Measurements from ENCODE around the gene PLD4.
"Not testable (repeated sequence)": the region's sequence is repeated elsewhere in the genome, so short reads cannot be mapped to it uniquely, and the experiment has no call there.

The PLD4 gene

DNA sequence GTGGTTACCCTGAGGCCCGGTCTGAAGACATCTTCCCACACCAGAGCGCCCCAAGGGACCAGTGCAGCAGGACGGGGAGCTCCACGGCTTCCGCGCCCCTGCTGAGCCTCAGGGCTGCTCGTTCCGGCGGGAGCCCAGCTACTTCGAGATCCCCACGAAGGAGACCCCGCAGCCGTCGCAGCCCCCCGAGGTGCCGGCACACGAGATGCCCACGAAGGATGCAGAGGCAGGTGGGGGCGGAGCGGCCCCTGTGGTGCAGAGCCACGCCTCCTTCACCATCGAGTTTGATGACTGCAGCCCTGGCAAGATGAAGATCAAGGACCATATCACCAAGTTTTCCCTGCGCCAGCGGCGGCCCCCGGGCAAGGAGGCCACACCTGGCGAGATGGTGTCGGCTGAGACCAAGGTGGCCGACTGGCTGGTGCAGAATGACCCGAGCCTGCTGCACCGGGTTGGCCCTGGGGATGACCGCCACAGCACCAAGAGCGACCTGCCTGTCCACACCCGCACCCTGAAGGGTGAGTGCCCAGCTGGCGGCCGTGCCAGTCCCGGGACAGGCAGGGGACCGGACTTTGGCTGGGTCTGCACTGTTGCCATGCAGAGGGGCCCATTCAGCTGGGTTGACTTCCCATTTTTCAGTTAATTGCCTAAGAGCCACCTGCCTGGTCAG is 41.6 kb upstream of the PLD4 start:
- Histone ChIP-seq H2AFZ (ENCODE audit: low read depth, low read length) (no peak overlapping the region), H3K4me2 (ENCODE audit: insufficient read depth, low read length) (no peak overlapping the region), H4K20me1 (ENCODE audit: insufficient read depth, low read length) (peaks cover 4% of the 10 kb centered on the region), H3K27me3 (ENCODE audit: insufficient read depth, low read length, poor library complexity) (no peaks in the 10 kb centered on the region), H3K4me3 (ENCODE audit: low read depth in 1 of 2, low read length in 2 of 2) (no peak overlapping the region), H3K4me1 (ENCODE audit: insufficient read depth, low read length) (no peaks in the 10 kb centered on the region), H3K79me2 (ENCODE audit: insufficient read depth, low read length) (no peaks in the 10 kb centered on the region), H3K27ac (ENCODE audit: low read length) (no peak overlapping the region), H3K36me3 (ENCODE audit: insufficient read depth, low read length) (no peaks in the 10 kb centered on the region), H3K9ac (ENCODE audit: low read depth, low read length) (no peak overlapping the region), H3K9me3 (ENCODE audit: insufficient read depth, low read length, severe bottlenecking) (no peaks in the 10 kb centered on the region)
- TF ChIP-seq EZH2 (IDR thresholded peaks at IDR 0.05; ENCODE audit: borderline replicate concordance, low read depth, low read length, severe bottlenecking): no peak
- ATAC-seq (ENCODE audit: insufficient read depth, low read depth): no peak
- DNase-seq: no peak

DNA sequence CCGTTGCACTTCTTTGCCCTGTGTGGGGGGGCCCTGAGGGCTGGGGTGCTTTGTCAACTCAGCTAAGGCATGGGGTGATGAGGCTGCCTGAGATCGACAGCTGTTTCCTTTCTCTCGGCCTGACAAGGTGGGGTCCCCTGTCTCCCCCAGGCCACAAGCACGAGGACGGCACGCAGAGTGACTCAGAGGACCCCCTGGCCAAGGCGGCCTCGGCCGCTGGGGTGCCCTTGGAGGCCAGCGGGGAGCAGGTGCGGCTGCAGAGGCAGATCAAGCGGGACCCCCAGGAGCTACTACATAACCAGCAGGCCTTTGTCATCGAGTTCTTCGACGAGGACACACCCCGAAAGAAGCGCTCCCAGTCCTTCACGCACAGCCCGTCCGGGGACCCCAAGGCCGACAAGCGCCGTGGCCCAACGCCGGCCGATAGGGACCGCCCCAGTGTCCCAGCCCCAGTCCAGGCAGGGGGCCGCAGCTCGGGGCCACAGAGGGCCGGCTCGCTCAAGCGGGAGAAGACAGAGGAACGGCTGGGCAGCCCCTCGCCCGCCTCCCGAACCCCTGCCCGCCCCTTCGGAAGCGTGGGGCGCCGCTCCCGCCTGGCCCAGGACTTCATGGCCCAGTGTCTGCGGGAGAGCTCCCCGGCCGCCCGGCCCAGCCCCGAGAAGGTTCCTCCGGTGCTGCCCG is 40.9 kb upstream of the PLD4 start:
- Histone ChIP-seq H3K79me2 (ENCODE audit: insufficient read depth, low read length) (no peaks in the 10 kb centered on the region), H4K20me1 (ENCODE audit: insufficient read depth, low read length) (peaks cover 4% of the 10 kb centered on the region), H3K4me1 (ENCODE audit: insufficient read depth, low read length) (no peaks in the 10 kb centered on the region), H3K4me3 (ENCODE audit: low read depth in 1 of 2, low read length in 2 of 2) (no peak overlapping the region), H3K4me2 (ENCODE audit: insufficient read depth, low read length) (no peak overlapping the region), H3K27me3 (ENCODE audit: insufficient read depth, low read length, poor library complexity) (no peaks in the 10 kb centered on the region), H3K27ac (ENCODE audit: low read length) (no peak overlapping the region), H2AFZ (ENCODE audit: low read depth, low read length) (no peak overlapping the region), H3K36me3 (ENCODE audit: insufficient read depth, low read length) (no peaks in the 10 kb centered on the region), H3K9ac (ENCODE audit: low read depth, low read length) (no peak overlapping the region), H3K9me3 (ENCODE audit: insufficient read depth, low read length, severe bottlenecking) (no peaks in the 10 kb centered on the region)
- TF ChIP-seq, protein P1, sequence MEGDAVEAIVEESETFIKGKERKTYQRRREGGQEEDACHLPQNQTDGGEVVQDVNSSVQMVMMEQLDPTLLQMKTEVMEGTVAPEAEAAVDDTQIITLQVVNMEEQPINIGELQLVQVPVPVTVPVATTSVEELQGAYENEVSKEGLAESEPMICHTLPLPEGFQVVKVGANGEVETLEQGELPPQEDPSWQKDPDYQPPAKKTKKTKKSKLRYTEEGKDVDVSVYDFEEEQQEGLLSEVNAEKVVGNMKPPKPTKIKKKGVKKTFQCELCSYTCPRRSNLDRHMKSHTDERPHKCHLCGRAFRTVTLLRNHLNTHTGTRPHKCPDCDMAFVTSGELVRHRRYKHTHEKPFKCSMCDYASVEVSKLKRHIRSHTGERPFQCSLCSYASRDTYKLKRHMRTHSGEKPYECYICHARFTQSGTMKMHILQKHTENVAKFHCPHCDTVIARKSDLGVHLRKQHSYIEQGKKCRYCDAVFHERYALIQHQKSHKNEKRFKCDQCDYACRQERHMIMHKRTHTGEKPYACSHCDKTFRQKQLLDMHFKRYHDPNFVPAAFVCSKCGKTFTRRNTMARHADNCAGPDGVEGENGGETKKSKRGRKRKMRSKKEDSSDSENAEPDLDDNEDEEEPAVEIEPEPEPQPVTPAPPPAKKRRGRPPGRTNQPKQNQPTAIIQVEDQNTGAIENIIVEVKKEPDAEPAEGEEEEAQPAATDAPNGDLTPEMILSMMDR (IDR thresholded peaks at IDR 0.05; ENCODE audit: borderline replicate concordance, extremely low read depth, low read length, poor library complexity, severe bottlenecking): no peak
- no peak for TF ChIP-seq EZH2 (IDR thresholded peaks at IDR 0.05; ENCODE audit: borderline replicate concordance, low read depth, low read length, severe bottlenecking)
- DNase-seq: no peak
- no peak for ATAC-seq (ENCODE audit: insufficient read depth, low read depth)

DNA sequence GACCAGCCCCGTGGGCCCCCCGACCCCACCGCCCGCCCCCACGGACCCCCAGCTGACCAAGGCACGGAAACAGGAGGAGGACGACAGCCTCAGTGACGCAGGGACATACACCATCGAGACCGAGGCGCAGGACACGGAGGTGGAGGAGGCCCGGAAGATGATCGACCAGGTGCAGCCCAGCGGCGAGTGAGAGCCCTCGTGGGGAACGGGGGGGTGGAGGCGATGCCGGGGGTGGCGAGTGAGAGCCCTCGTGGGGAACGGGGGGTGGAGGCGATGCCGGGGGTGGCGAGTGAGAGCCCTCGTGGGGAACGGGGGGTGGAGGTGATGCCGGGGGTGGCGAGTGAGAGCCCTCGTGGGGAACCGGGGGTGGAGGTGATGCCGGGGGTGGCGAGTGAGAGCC is 40.3 kb upstream of the PLD4 start:
- H2AFZ ChIP-seq (ENCODE audit: low read depth, low read length); H3K27ac ChIP-seq (ENCODE audit: low read length); H3K79me2 ChIP-seq (ENCODE audit: insufficient read depth, low read length); H3K9me3 ChIP-seq (ENCODE audit: insufficient read depth, low read length, severe bottlenecking); H3K9ac ChIP-seq (ENCODE audit: low read depth, low read length); H3K4me3 ChIP-seq (ENCODE audit: low read depth in 1 of 2, low read length in 2 of 2); H4K20me1 ChIP-seq (ENCODE audit: insufficient read depth, low read length); DNase-seq; ATAC-seq (ENCODE audit: insufficient read depth, low read depth); H3K4me1 ChIP-seq (ENCODE audit: insufficient read depth, low read length); H3K4me2 ChIP-seq (ENCODE audit: insufficient read depth, low read length); H3K27me3 ChIP-seq (ENCODE audit: insufficient read depth, low read length, poor library complexity); H3K36me3 ChIP-seq (ENCODE audit: insufficient read depth, low read length): not testable (repeated sequence)

DNA sequence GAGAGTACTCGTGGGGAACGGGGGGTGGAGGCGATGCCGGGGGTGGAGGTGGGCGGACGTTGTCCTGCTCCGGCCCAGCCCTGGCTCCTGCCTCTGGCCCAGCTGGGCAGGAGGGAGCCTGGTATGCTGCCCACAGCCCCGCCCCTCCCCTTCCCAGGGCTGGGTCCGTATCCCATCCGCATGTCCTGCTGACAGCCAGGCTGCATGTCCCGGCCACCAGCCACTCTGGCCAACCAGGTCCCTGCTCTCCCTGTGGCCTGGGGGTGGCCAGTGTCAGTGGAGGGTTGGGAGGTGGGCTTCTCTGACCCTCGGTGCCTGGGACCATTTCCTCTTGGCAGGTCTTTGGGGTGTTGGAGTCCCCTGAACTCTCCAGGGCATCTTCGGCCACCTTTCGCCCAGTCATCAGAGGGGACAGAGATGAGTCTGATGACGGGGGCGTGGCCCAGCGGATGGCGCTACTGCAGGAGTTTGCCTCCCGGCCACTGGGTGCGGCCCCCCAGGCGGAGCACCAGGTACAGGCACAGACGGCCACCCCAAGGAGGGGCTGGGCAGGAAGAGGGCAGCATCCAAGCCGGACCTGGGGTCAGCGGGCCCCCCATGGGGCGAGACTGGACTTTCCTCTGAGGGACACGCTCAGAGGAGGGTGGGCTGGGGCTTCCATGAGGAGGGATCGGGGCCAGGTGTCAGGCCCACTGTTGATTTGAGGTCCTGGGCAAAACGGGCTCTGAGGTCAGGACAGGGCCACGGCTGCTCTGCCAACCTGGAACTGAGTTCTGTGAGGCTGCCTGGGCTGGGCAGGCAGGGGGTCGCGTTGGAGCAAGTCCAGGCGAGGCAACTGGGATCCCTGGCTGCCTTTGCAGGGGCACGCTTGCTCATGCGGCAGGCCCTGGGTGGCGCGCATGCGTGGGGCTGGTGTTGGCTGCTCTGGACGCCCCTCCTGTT is 39.4 kb upstream of the PLD4 start:
- TF ChIP-seq, protein P1 (IDR thresholded peaks at IDR 0.05; ENCODE audit: borderline replicate concordance, extremely low read depth, low read length, poor library complexity, severe bottlenecking): no peak
- no peak for TF ChIP-seq EZH2 (IDR thresholded peaks at IDR 0.05; ENCODE audit: borderline replicate concordance, low read depth, low read length, severe bottlenecking)
- H2AFZ ChIP-seq (ENCODE audit: low read depth, low read length): no peak overlapping the region
- H3K27me3 ChIP-seq (ENCODE audit: insufficient read depth, low read length, poor library complexity): no peaks in the 10 kb centered on the region
- H3K79me2 ChIP-seq (ENCODE audit: insufficient read depth, low read length): no peaks in the 10 kb centered on the region
- H4K20me1 ChIP-seq (ENCODE audit: insufficient read depth, low read length): peaks cover 4% of the 10 kb centered on the region
- no peaks in the 10 kb centered on the region for H3K9me3 ChIP-seq (ENCODE audit: insufficient read depth, low read length, severe bottlenecking)
- H3K4me3 ChIP-seq (ENCODE audit: low read depth in 1 of 2, low read length in 2 of 2): no peak overlapping the region
- no peak overlapping the region for H3K9ac ChIP-seq (ENCODE audit: low read depth, low read length)
- DNase-seq (no peak), ATAC-seq (ENCODE audit: insufficient read depth, low read depth) (no peak)
- no peaks in the 10 kb centered on the region for H3K36me3 ChIP-seq (ENCODE audit: insufficient read depth, low read length)
- no peak overlapping the region for H3K27ac ChIP-seq (ENCODE audit: low read length)
- H3K4me2 ChIP-seq (ENCODE audit: insufficient read depth, low read length): no peak overlapping the region
- no peaks in the 10 kb centered on the region for H3K4me1 ChIP-seq (ENCODE audit: insufficient read depth, low read length)
